ENCODE results near the gene ZNF487. TPM values are rescaled to one million over a fixed set of nuclear protein-coding genes. Genes with fewer than 3 reads are reported as not detected.

The ZNF487 gene
- total and polyA plus RNA-seq, 2 of the 13 experiments (the other 11 are each of a cell fraction or from before 2014, with no cell fraction given): 7.4 to 8.8 TPM

- H3K79me2 ChIP-seq (ENCODE audit: insufficient read depth, low read length): peaks cover 96% of the 10 kb centered on the region
- no peaks in the 10 kb centered on the region for H3K9me3 ChIP-seq (ENCODE audit: low read length)
- H3K27me3 ChIP-seq (ENCODE audit: control insufficient read depth in 1 of 2, insufficient read depth in 2 of 2, low read length in 2 of 2): no peaks in the 10 kb centered on the region; a peak in 1 of 5 replicates
- no peak overlapping the region for H2AFZ ChIP-seq (ENCODE audit: low read length)
- 38% methylated on average over 14 of the region's 14 CpGs for WGBS (ENCODE audit: low lambda C conversion rate)
- peak overlapping the region; percentile 94 for H3K4me2 ChIP-seq (ENCODE audit: low read depth, low read length)
- peak overlapping the region in 2 of 3 experiments; percentile 63 to 86; a peak in 3 of 6 replicates for H3K4me3 ChIP-seq (replicated peaks in 1 of 3; ENCODE audit: insufficient read depth in 1 of 3, low read depth in 2 of 3, low read length in 3 of 3)
- no TSS peak for BruUV-seq (replicated peaks)
- intact Hi-C loops (cut with micrococcal nuclease; ENCODE audit: unreplicated experiment): no loop called here
- in situ Hi-C loops (cut with HindIII; ENCODE audit: extremely low pct_ligation_motif_present, low pct_unique_long_range_greater_than_20kb): loop anchor here (25.0 kb wide), 1 partner anchor 1558 kb away; the partner anchor contains the start of gene RASSF4
- peak overlapping the region; percentile 100 for H3K27ac ChIP-seq (ENCODE audit: extremely low read length, insufficient read depth, low read length)
- no peak for ATAC-seq
- H3K36me3 ChIP-seq (replicated peaks in 1 of 2; ENCODE audit: control insufficient read depth in 1 of 2, insufficient read depth in 2 of 2, low read length in 2 of 2): peaks cover 0 to 13% of the 10 kb centered on the region in 2 experiments; a peak in 2 of 5 replicates
- ChIA-PET CTCF (ENCODE audit: low intra/inter-chr PET ratio, low total read pairs) (no interaction called here), POLR2A (interaction anchor here (1.3 kb wide), 1 partner anchor 9 kb away, joined by 3 read pairs; no protein-coding TSS in a partner anchor)
- peaks cover 72% of the 10 kb centered on the region for H3K4me1 ChIP-seq (ENCODE audit: insufficient read depth, low read length)
- peak overlapping the region; percentile 44; the same call in 1 of the 2 replicates for H3K9ac ChIP-seq (ENCODE audit: insufficient read depth, low read depth, low read length)
- H4K20me1 ChIP-seq (ENCODE audit: insufficient read depth, low read length): peaks cover 85% of the 10 kb centered on the region
- no peak for DNase-seq (ENCODE audit: low spot score)
- no peak for FAIRE-seq
- TF ChIP-seq ZNF737 (CRISPR knock-in tag; IDR thresholded peaks at IDR 0.05; ENCODE audit: borderline replicate concordance) (no peak), AHR (CRISPR knock-in tag; IDR thresholded peaks at IDR 0.05) (no peak), NRL (CRISPR knock-in tag; IDR thresholded peaks at IDR 0.05; ENCODE audit: borderline replicate concordance) (no peak), SRSF1 (optimal IDR thresholded peaks at IDR 0.05; ENCODE audit: low read depth, low read length) (no peak), ZBTB21 (CRISPR knock-in tag; IDR thresholded peaks at IDR 0.05) (no peak), MATR3 (CRISPR knock-in tag; IDR thresholded peaks at IDR 0.05) (no peak), SP4 (CRISPR knock-in tag; IDR thresholded peaks at IDR 0.05) (no peak), ZNF782 (CRISPR knock-in tag; IDR thresholded peaks at IDR 0.05; ENCODE audit: borderline replicate concordance) (no peak), MBNL3 (CRISPR knock-in tag; conservative IDR thresholded peaks at IDR 0.05) (no peak), MIER3 (CRISPR knock-in tag; IDR thresholded peaks at IDR 0.05; ENCODE audit: borderline replicate concordance) (no peak), ZBTB43 (CRISPR knock-in tag; conservative IDR thresholded peaks at IDR 0.05) (no peak), HNRNPLL (IDR thresholded peaks at IDR 0.05; ENCODE audit: low read depth, low read length, poor library complexity, severe bottlenecking) (no peak), HHEX (CRISPR knock-in tag; IDR thresholded peaks at IDR 0.05) (no peak), SATB2 (CRISPR knock-in tag; IDR thresholded peaks at IDR 0.05) (no peak)
- TF ChIP-seq, protein P1, sequence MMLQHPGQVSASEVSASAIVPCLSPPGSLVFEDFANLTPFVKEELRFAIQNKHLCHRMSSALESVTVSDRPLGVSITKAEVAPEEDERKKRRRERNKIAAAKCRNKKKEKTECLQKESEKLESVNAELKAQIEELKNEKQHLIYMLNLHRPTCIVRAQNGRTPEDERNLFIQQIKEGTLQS (CRISPR knock-in tag; IDR thresholded peaks at IDR 0.05): 0 out of 2 replicates have a peak, but pooled peaks have one; percentile 29
- TF ChIP-seq, protein P2, sequence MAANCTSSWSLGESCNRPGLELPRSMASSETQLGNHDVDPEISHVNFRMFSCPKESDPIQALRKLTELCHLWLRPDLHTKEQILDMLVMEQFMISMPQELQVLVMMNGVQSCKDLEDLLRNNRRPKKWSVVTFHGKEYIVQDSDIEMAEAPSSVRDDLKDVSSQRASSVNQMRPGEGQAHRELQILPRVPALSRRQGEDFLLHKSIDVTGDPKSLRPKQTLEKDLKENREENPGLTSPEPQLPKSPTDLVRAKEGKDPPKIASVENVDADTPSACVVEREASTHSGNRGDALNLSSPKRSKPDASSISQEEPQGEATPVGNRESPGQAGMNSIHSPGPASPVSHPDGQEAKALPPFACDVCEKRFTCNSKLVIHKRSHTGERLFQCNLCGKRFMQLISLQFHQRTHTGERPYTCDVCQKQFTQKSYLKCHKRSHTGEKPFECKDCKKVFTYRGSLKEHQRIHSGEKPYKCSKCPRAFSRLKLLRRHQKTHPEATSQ (CRISPR knock-in tag; IDR thresholded peaks at IDR 0.05; ENCODE audit: borderline replicate concordance): no peak
- TF ChIP-seq, protein P3, sequence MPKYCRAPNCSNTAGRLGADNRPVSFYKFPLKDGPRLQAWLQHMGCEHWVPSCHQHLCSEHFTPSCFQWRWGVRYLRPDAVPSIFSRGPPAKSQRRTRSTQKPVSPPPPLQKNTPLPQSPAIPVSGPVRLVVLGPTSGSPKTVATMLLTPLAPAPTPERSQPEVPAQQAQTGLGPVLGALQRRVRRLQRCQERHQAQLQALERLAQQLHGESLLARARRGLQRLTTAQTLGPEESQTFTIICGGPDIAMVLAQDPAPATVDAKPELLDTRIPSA (CRISPR knock-in tag; IDR thresholded peaks at IDR 0.05; ENCODE audit: borderline replicate concordance): no peak
- TF ChIP-seq, protein P4, sequence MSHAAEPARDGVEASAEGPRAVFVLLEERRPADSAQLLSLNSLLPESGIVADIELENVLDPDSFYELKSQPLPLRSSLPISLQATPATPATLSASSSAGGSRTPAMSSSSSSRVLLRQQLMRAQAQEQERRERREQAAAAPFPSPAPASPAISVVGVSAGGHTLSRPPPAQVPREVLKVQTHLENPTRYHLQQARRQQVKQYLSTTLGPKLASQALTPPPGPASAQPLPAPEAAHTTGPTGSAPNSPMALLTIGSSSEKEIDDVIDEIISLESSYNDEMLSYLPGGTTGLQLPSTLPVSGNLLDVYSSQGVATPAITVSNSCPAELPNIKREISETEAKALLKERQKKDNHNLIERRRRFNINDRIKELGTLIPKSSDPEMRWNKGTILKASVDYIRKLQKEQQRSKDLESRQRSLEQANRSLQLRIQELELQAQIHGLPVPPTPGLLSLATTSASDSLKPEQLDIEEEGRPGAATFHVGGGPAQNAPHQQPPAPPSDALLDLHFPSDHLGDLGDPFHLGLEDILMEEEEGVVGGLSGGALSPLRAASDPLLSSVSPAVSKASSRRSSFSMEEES (CRISPR knock-in tag; IDR thresholded peaks at IDR 0.05): no peak
Observed at GRCh38 chr10:43403911-43404703, 32.8 kb upstream of the ZNF487 start.

Measured in HepG2 (cell line).